ENCODE measurements around the gene LSAMP.

DNA sequence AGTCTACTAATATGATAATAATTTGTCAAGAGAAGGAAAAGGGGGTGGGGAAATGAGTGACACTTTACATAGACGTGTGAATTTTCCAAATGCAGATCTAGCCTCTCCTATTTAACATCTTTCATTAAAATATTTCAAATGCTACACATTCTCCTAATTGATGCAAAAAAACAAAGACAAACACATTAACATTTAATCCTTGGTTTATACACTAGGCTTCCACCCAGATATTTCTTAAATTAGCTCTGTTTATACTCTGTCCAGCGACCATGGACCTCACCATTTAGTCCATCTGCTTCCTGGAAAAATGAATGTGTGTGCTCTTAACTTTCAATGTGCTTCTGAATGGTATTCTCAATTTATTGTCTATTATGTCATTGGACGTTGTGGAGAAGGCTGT is 409.9 kb downstream of the LSAMP start:
- TF ChIP-seq, protein P1, sequence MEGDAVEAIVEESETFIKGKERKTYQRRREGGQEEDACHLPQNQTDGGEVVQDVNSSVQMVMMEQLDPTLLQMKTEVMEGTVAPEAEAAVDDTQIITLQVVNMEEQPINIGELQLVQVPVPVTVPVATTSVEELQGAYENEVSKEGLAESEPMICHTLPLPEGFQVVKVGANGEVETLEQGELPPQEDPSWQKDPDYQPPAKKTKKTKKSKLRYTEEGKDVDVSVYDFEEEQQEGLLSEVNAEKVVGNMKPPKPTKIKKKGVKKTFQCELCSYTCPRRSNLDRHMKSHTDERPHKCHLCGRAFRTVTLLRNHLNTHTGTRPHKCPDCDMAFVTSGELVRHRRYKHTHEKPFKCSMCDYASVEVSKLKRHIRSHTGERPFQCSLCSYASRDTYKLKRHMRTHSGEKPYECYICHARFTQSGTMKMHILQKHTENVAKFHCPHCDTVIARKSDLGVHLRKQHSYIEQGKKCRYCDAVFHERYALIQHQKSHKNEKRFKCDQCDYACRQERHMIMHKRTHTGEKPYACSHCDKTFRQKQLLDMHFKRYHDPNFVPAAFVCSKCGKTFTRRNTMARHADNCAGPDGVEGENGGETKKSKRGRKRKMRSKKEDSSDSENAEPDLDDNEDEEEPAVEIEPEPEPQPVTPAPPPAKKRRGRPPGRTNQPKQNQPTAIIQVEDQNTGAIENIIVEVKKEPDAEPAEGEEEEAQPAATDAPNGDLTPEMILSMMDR (IDR thresholded peaks at IDR 0.05; ENCODE audit: insufficient read depth, low read depth, low read length), result no peak
- no peak for TF ChIP-seq EZH2 (IDR thresholded peaks at IDR 0.05; ENCODE audit: insufficient read depth, low read length)

All from astrocyte (in vitro differentiated cells and primary cell).